Naive thymus-derived CD4-positive, alpha-beta T cell (primary cell): ENCODE results near the gene CD248. TPM values are rescaled to one million over a fixed set of nuclear protein-coding genes. Genes with fewer than 3 reads are reported as not detected.

Source experiments
- ATAC-seq: fragments of 150-1000 bp; cut with Tn5 transposase; 2 replicates; pipeline ENCODE4 v1.10.0; 2021; ENCODE audit warnings: mild to moderate bottlenecking, moderate library complexity
- CTCF ChIA-PET: fragments of 350-600 bp; sonication (Branson Sonifier 250); formaldehyde crosslinking; loops from one replicate; lab custom pipeline; 2021; ENCODE audit warnings: antibody characterized with exemption; lab: Charles Lee
- POLR2A ChIA-PET: fragments of 350-600 bp; sonication (Branson Sonifier 250); formaldehyde crosslinking; loops from one replicate; lab custom pipeline; 2021; ENCODE audit warnings: antibody characterized with exemption, inconsistent platforms; lab: Charles Lee
- DNase-seq, 9 donors: peaks; one replicate each; pipeline versions ENCODE4 v3.0.0 to v3.0.0-alpha.2; 2020 to 2022; ENCODE audit warnings: mixed read lengths in 1 of 9
- H3K27ac ChIP-seq: one replicate; pipeline ENCODE4 v1.7.0; 2013; ENCODE audit warnings: mild to moderate bottlenecking, low read depth, low read length, moderate library complexity
- H3K27me3 ChIP-seq, 2 donors: one replicate each; pipeline ENCODE4 v1.7.0; 2013; ENCODE audit warnings: low read length in 2 of 2, mild to moderate bottlenecking in 2 of 2, moderate library complexity in 2 of 2; ENCODE audit not compliant: control insufficient read depth in 2 of 2, insufficient read depth in 2 of 2
- H3K36me3 ChIP-seq, 3 experiments: 1 replicate in 2 of 3; 2 replicates in 1 of 3; pipeline ENCODE4 v1.7.0; 2013; ENCODE audit warnings: low read length in 3 of 3, mild to moderate bottlenecking in 3 of 3, moderate library complexity in 1 of 3; ENCODE audit not compliant: insufficient read depth in 3 of 3, control insufficient read depth in 2 of 3
- H3K4me1 ChIP-seq, 2 donors: one replicate each; pipeline ENCODE4 v1.7.0; 2013; ENCODE audit warnings: low read length in 2 of 2, mild to moderate bottlenecking in 2 of 2, moderate library complexity in 1 of 2; ENCODE audit not compliant: control insufficient read depth in 2 of 2, insufficient read depth in 2 of 2
- H3K4me3 ChIP-seq: 2 replicates; pipeline ENCODE4 v1.7.0; 2013; ENCODE audit warnings: mild to moderate bottlenecking, low read length
- H3K9me3 ChIP-seq, 3 experiments: 1 replicate in 2 of 3; 2 replicates in 1 of 3; pipeline ENCODE4 v1.7.0; 2013; ENCODE audit warnings: low read length in 3 of 3; ENCODE audit not compliant: control insufficient read depth in 2 of 3
- H3K27ac Mint-ChIP-seq, 9 donors: one replicate each; pipeline ENCODE4 v1.8.0; 2020 to 2022; ENCODE audit warnings: mixed read lengths in 9 of 9, mild to moderate bottlenecking in 8 of 9, moderate library complexity in 5 of 9, inconsistent platforms in 2 of 9
- H3K27me3 Mint-ChIP-seq, 5 donors: one replicate each; pipeline ENCODE4 v1.8.0; 2021 to 2022; ENCODE audit warnings: mixed read lengths in 5 of 5, mild to moderate bottlenecking in 1 of 5
- H3K36me3 Mint-ChIP-seq, 5 donors: one replicate each; pipeline ENCODE4 v1.8.0; 2020 to 2022; ENCODE audit warnings: mixed read lengths in 5 of 5, mild to moderate bottlenecking in 3 of 5, inconsistent platforms in 1 of 5
- H3K4me1 Mint-ChIP-seq, 7 donors: one replicate each; pipeline ENCODE4 v1.8.0; 2020 to 2022; ENCODE audit warnings: mixed read lengths in 7 of 7, mild to moderate bottlenecking in 3 of 7, inconsistent platforms in 1 of 7
- H3K4me3 Mint-ChIP-seq, 10 donors: one replicate each; pipeline ENCODE4 v1.8.0; 2020 to 2022; ENCODE audit warnings: mild to moderate bottlenecking in 10 of 10, mixed read lengths in 10 of 10, moderate library complexity in 6 of 10, inconsistent platforms in 2 of 10
- H3K9me3 Mint-ChIP-seq, 11 donors: one replicate each; pipeline ENCODE4 v1.8.0; 2020 to 2022; ENCODE audit warnings: mixed read lengths in 11 of 11, mild to moderate bottlenecking in 4 of 11, inconsistent platforms in 1 of 11, moderate library complexity in 1 of 11
- intact Hi-C, 2 donors: fragments of 100-400 bp; cut with micrococcal nuclease; formaldehyde crosslinking; loops; one replicate each; pipeline ENCODE4 v1.15.1; 2023
- polyA plus RNA-seq, 2 donors: library from polyadenylated mRNA; unstranded; fragments of 300-500 nt; fragmentation: Illumina TruSeq; gene quantifications; one replicate each; pipeline ENCODE4 v1.2.3, GENCODE V29; 2021
- total RNA-seq, 6 experiments: library from RNA in 5 of 6; stranded (reverse) in 5 of 6; gene quantifications; 1 replicate in 5 of 6; 2 replicates in 1 of 6; pipeline ENCODE4 v1.2.3 and lab custom pipeline; 2021 to 2026

The CD248 gene
- total and polyA plus RNA-seq, 7 experiments from 2014 or later = 0.36 to 10.9 (median 2.5) TPM

- peak overlapping the region; percentile 27 for H3K27ac ChIP-seq
- Mint-ChIP-seq H3K9me3 (peaks cover 0 to 3% (median 0%) of the 10 kb centered on the region in 11 donors), H3K27me3 (peaks cover 0 to 14% (median 0%) of the 10 kb centered on the region in 5 donors), H3K36me3 (peaks cover 0 to 2% (median 0%) of the 10 kb centered on the region in 5 donors), H3K4me3 (peak overlapping the region in 9 of 10 donors; percentile 16 to 72 (median 59)), H3K27ac (peak overlapping the region; percentile 68 to 93 (median 85)), H3K4me1 (peaks cover 18 to 52% (median 37%) of the 10 kb centered on the region in 7 donors)
- peak; percentile 96 to 100 (median 99) for DNase-seq
- ATAC-seq = peak; percentile 94
- H3K4me1 ChIP-seq = peaks cover 16 to 21% of the 10 kb centered on the region in 2 donors
- no peaks in the 10 kb centered on the region for H3K9me3 ChIP-seq
- H3K36me3 ChIP-seq = peaks cover 0 to 13% (median 0%) of the 10 kb centered on the region in 3 experiments
- intact Hi-C loops = loop anchor here (1.0 to 10.0 kb wide), 6 partner anchors 14 to 1202 kb away; partner anchors contain the start of genes RAB1B (in 2 of the 2), AIP (in 1 of the 2), MALAT1 (in 1 of the 2) and SF3B2 (in 1 of the 2)
- H3K4me3 ChIP-seq = no peak overlapping the region
- H3K27me3 ChIP-seq = no peaks in the 10 kb centered on the region
- ChIA-PET CTCF (interaction anchor here (0.8 to 2.8 kb wide), 7 partner anchors 14 to 214 kb away, joined by 3 to 25 read pairs (median 7); partner anchors contain the start of gene RAB1B), POLR2A (interaction anchor here (0.7 to 6.8 kb wide), 7 partner anchors 8 to 146 kb away, joined by 3 to 56 read pairs (median 5); partner anchors contain the start of genes BRMS1, RAB1B and TMEM151A)
These were observed 34.1 kb downstream of the CD248 start for GRCh38 chr11:66282468-66283455.

- Histone ChIP-seq H3K36me3 (peaks cover 0 to 13% (median 0%) of the 10 kb centered on the region in 3 experiments), H3K4me1 (peaks cover 15 to 22% of the 10 kb centered on the region in 2 donors), H3K27me3 (no peaks in the 10 kb centered on the region), H3K4me3 (no peak overlapping the region), H3K27ac (peak overlapping the region; percentile 37), H3K9me3 (no peaks in the 10 kb centered on the region)
- peak overlapping the region; percentile 68 to 93 (median 85) for H3K27ac Mint-ChIP-seq
- ChIA-PET POLR2A (interaction anchor here (0.7 to 6.8 kb wide), 7 partner anchors 12 to 392 kb away, joined by 3 to 56 read pairs (median 3); partner anchors contain the start of genes BRMS1, CCDC85B and RAB1B), CTCF (interaction anchor here (1.1 to 2.8 kb wide), 6 partner anchors 13 to 213 kb away, joined by 3 to 25 read pairs (median 6); partner anchors contain the start of gene RAB1B)
- DNase-seq (no peak), ATAC-seq (no peak)
- peaks cover 0 to 4% (median 0%) of the 10 kb centered on the region in 5 donors for H3K36me3 Mint-ChIP-seq
- intact Hi-C loops = loop anchor here (1.0 to 10.0 kb wide), 6 partner anchors 14 to 1203 kb away; partner anchors contain the start of genes RAB1B (in 2 of the 2), AIP (in 1 of the 2), MALAT1 (in 1 of the 2) and SF3B2 (in 1 of the 2)
- peaks cover 0 to 3% (median 0%) of the 10 kb centered on the region in 11 donors for H3K9me3 Mint-ChIP-seq
- H3K4me3 Mint-ChIP-seq = peak overlapping the region in 9 of 10 donors; percentile 16 to 72 (median 59)
- peaks cover 0 to 14% (median 0%) of the 10 kb centered on the region in 5 donors for H3K27me3 Mint-ChIP-seq
- H3K4me1 Mint-ChIP-seq = peaks cover 18 to 45% (median 32%) of the 10 kb centered on the region in 7 donors
These were observed 34.9 kb downstream of the CD248 start for GRCh38 chr11:66281776-66282467.

DNA sequence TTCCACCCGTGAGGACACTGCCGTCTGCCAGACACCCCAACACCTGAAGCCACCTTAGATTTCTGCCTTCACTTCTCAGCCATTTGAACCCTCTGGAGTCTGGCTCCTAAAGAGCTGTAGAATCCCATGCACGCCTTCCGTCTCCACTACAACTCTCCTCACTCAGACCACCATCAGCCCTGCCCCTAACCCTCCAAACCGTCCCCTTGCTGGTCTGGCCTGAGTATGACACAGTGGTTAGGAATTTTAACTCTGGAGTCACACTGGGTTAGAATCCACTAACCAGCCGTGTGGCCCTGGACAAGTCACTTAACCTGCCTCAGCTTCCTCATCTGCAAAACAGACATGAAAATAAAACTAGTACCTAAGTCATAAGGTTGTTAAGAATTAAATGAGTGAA lies 35.8 kb downstream of the CD248 start:
- Histone ChIP-seq H3K27me3 (no peaks in the 10 kb centered on the region), H3K36me3 (peaks cover 0 to 19% (median 0%) of the 10 kb centered on the region in 3 experiments), H3K27ac (no peak overlapping the region), H3K4me1 (peaks cover 15 to 22% of the 10 kb centered on the region in 2 donors), H3K9me3 (no peaks in the 10 kb centered on the region), H3K4me3 (no peak overlapping the region)
- Mint-ChIP-seq H3K4me1 (peaks cover 13 to 43% (median 33%) of the 10 kb centered on the region in 7 donors), H3K27me3 (peaks cover 0 to 14% (median 0%) of the 10 kb centered on the region in 5 donors), H3K9me3 (peaks cover 0 to 3% (median 0%) of the 10 kb centered on the region in 11 donors), H3K36me3 (peaks cover 0 to 9% (median 0%) of the 10 kb centered on the region in 5 donors), H3K27ac (peak overlapping the region in 8 of 9 donors; percentile 17 to 90 (median 76)), H3K4me3 (peak overlapping the region in 8 of 10 donors; percentile 4 to 30 (median 21))
- no peak for ATAC-seq
- intact Hi-C loops = loop anchor here (10.0 kb wide), 3 partner anchors 226 to 1204 kb away; partner anchors contain the start of genes AIP (in 1 of the 2), MALAT1 (in 1 of the 2) and SF3B2 (in 1 of the 2)
- CTCF ChIA-PET = interaction anchor here (0.8 to 2.8 kb wide), 4 partner anchors 9 to 58 kb away, joined by 3 to 25 read pairs (median 8); no protein-coding TSS in a partner anchor
- DNase-seq = no peak
- POLR2A ChIA-PET = interaction anchor here (1.0 to 6.8 kb wide), 5 partner anchors 8 to 391 kb away, joined by 3 to 56 read pairs (median 4); partner anchors contain the start of genes CCDC85B, RAB1B and YIF1A

- Histone ChIP-seq H3K4me1 (peaks cover 15 to 22% of the 10 kb centered on the region in 2 donors), H3K27me3 (no peaks in the 10 kb centered on the region), H3K9me3 (no peaks in the 10 kb centered on the region), H3K4me3 (no peak overlapping the region), H3K27ac (no peak overlapping the region), H3K36me3 (peaks cover 0 to 24% (median 0%) of the 10 kb centered on the region in 3 experiments)
- ChIA-PET POLR2A (interaction anchor here (1.0 to 6.8 kb wide), 5 partner anchors 9 to 390 kb away, joined by 3 to 56 read pairs (median 4); partner anchors contain the start of genes CCDC85B, RAB1B and YIF1A), CTCF (interaction anchor here (1.6 to 2.8 kb wide), 3 partner anchors 8 to 57 kb away, joined by 4 to 25 read pairs (median 12); no protein-coding TSS in a partner anchor)
- ATAC-seq = no peak
- no peak for DNase-seq
- Mint-ChIP-seq H3K27ac (peak overlapping the region in 2 of 9 donors; percentile 36 to 52), H3K4me1 (peaks cover 13 to 43% (median 31%) of the 10 kb centered on the region in 7 donors), H3K36me3 (peaks cover 0 to 9% (median 0%) of the 10 kb centered on the region in 5 donors), H3K4me3 (peak overlapping the region in 1 of 10 donors; percentile 4), H3K9me3 (peaks cover 0 to 3% (median 0%) of the 10 kb centered on the region in 11 donors), H3K27me3 (peaks cover 0 to 14% (median 0%) of the 10 kb centered on the region in 5 donors)
- intact Hi-C loops = loop anchor here (10.0 kb wide), 3 partner anchors 226 to 1204 kb away; partner anchors contain the start of genes AIP (in 1 of the 2), MALAT1 (in 1 of the 2) and SF3B2 (in 1 of the 2)
These were observed 36.4 kb downstream of the CD248 start for GRCh38 chr11:66280428-66280827.

GRCh38 chr11:66279092-66279734 lies 37.6 kb downstream of the CD248 start:
- Mint-ChIP-seq H3K4me1 (peaks cover 15 to 43% (median 31%) of the 10 kb centered on the region in 7 donors), H3K4me3 (peak overlapping the region in 8 of 10 donors; percentile 55 to 81 (median 66)), H3K36me3 (peaks cover 0 to 9% (median 1%) of the 10 kb centered on the region in 5 donors), H3K27ac (peak overlapping the region in 5 of 9 donors; percentile 37 to 80 (median 62)), H3K9me3 (peaks cover 0 to 3% (median 0%) of the 10 kb centered on the region in 11 donors), H3K27me3 (peaks cover 0 to 14% (median 0%) of the 10 kb centered on the region in 5 donors)
- intact Hi-C loops = no loop called here
- ATAC-seq = no peak
- Histone ChIP-seq H3K4me1 (peaks cover 17 to 22% of the 10 kb centered on the region in 2 donors), H3K4me3 (no peak overlapping the region), H3K27me3 (no peaks in the 10 kb centered on the region), H3K36me3 (peaks cover 0 to 24% (median 0%) of the 10 kb centered on the region in 3 experiments), H3K27ac (no peak overlapping the region), H3K9me3 (no peaks in the 10 kb centered on the region)
- POLR2A ChIA-PET = interaction anchor here (0.6 to 6.8 kb wide), 3 partner anchors 9 to 275 kb away, joined by 4 to 56 read pairs (median 11); partner anchors contain the start of genes RAB1B and YIF1A
- CTCF ChIA-PET = interaction anchor here (0.6 kb wide), 1 partner anchor 256 kb away, joined by 3 read pairs; no protein-coding TSS in a partner anchor
- no peak for DNase-seq
